ENCODE data around the gene KIAA1671. TPM values are rescaled to one million over a fixed set of nuclear protein-coding genes. Genes with fewer than 3 reads are reported as not detected.

KIAA1671 gene
- total and polyA plus RNA-seq, 2 of the 13 experiments (the other 11 are each of a cell fraction or from before 2014, with no cell fraction given) = 13.5 to 13.6 TPM

DNA sequence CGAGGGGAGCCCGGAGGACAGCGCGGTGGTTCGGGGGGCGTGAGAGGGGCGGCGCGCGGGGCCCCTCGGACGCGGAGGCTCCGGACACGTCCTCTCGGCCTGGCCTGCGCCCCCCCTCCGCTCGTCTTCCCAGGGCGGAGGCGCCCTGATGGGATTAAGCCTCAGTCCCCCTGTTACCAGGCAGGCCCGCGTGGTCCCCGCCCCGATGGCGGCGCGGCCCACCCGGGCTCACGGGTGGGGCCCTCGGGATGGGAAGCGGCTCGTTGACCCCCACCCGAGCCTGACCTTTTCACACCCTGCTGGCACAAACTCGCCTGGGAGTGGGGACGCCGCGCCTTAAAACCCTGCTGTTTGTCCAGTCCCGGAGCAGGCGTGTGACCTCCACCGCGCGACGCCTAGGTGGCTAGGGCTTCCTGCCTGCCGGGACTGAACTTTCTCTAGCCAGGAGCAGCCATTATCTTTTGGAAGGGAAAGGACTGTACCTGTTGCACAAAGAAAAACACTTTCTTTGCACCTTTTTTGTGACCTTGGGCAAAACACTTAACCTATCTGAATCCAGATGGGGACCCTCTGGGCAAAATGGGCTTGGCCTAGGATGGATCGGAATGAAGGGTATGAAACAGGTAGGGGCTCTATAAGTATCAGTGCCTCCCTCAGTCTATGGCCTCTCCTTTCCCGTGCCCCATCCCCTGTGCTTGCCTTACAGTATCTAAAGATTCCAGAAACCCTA is 1.0 kb downstream of the KIAA1671 start (continued):
- TF ChIP-seq, protein P1, sequence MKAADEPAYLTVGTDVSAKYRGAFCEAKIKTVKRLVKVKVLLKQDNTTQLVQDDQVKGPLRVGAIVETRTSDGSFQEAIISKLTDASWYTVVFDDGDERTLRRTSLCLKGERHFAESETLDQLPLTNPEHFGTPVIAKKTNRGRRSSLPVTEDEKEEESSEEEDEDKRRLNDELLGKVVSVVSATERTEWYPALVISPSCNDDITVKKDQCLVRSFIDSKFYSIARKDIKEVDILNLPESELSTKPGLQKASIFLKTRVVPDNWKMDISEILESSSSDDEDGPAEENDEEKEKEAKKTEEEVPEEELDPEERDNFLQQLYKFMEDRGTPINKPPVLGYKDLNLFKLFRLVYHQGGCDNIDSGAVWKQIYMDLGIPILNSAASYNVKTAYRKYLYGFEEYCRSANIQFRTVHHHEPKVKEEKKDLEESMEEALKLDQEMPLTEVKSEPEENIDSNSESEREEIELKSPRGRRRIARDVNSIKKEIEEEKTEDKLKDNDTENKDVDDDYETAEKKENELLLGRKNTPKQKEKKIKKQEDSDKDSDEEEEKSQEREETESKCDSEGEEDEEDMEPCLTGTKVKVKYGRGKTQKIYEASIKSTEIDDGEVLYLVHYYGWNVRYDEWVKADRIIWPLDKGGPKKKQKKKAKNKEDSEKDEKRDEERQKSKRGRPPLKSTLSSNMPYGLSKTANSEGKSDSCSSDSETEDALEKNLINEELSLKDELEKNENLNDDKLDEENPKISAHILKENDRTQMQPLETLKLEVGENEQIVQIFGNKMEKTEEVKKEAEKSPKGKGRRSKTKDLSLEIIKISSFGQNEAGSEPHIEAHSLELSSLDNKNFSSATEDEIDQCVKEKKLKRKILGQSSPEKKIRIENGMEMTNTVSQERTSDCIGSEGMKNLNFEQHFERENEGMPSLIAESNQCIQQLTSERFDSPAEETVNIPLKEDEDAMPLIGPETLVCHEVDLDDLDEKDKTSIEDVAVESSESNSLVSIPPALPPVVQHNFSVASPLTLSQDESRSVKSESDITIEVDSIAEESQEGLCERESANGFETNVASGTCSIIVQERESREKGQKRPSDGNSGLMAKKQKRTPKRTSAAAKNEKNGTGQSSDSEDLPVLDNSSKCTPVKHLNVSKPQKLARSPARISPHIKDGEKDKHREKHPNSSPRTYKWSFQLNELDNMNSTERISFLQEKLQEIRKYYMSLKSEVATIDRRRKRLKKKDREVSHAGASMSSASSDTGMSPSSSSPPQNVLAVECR (CRISPR knock-in tag; IDR thresholded peaks at IDR 0.05; ENCODE audit: borderline replicate concordance) = peak; percentile 25; the same call in 1 of the 2 replicates
- no peak for TF ChIP-seq HNF4G (IDR thresholded peaks at IDR 0.05; ENCODE audit: borderline replicate concordance, low read depth, low read length)
- TF ChIP-seq HNF4G (CRISPR knock-in tag; IDR thresholded peaks at IDR 0.05; ENCODE audit: borderline replicate concordance, low read depth) = no peak
- TF ChIP-seq ZNF703 (CRISPR knock-in tag; IDR thresholded peaks at IDR 0.05; ENCODE audit: borderline replicate concordance) = peak; percentile 7; the same call in 1 of the 2 replicates
- TF ChIP-seq, protein P2, sequence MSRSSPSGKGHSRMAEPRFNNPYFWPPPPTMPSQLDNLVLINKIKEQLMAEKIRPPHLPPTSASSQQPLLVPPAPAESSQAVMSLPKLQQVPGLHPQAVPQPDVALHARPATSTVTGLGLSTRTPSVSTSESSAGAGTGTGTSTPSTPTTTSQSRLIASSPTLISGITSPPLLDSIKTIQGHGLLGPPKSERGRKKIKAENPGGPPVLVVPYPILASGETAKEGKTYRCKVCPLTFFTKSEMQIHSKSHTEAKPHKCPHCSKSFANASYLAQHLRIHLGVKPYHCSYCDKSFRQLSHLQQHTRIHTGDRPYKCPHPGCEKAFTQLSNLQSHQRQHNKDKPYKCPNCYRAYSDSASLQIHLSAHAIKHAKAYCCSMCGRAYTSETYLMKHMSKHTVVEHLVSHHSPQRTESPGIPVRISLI (CRISPR knock-in tag; IDR thresholded peaks at IDR 0.05; ENCODE audit: borderline replicate concordance) = 0 out of 2 replicates have a peak, but pooled peaks have one; percentile 28
- TF ChIP-seq, protein P3, sequence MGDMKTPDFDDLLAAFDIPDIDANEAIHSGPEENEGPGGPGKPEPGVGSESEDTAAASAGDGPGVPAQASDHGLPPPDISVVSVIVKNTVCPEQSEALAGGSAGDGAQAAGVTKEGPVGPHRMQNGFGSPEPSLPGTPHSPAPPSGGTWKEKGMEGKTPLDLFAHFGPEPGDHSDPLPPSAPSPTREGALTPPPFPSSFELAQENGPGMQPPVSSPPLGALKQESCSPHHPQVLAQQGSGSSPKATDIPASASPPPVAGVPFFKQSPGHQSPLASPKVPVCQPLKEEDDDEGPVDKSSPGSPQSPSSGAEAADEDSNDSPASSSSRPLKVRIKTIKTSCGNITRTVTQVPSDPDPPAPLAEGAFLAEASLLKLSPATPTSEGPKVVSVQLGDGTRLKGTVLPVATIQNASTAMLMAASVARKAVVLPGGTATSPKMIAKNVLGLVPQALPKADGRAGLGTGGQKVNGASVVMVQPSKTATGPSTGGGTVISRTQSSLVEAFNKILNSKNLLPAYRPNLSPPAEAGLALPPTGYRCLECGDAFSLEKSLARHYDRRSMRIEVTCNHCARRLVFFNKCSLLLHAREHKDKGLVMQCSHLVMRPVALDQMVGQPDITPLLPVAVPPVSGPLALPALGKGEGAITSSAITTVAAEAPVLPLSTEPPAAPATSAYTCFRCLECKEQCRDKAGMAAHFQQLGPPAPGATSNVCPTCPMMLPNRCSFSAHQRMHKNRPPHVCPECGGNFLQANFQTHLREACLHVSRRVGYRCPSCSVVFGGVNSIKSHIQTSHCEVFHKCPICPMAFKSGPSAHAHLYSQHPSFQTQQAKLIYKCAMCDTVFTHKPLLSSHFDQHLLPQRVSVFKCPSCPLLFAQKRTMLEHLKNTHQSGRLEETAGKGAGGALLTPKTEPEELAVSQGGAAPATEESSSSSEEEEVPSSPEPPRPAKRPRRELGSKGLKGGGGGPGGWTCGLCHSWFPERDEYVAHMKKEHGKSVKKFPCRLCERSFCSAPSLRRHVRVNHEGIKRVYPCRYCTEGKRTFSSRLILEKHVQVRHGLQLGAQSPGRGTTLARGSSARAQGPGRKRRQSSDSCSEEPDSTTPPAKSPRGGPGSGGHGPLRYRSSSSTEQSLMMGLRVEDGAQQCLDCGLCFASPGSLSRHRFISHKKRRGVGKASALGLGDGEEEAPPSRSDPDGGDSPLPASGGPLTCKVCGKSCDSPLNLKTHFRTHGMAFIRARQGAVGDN (CRISPR knock-in tag; IDR thresholded peaks at IDR 0.05) = peak; percentile 85
- TF ChIP-seq, protein P4, sequence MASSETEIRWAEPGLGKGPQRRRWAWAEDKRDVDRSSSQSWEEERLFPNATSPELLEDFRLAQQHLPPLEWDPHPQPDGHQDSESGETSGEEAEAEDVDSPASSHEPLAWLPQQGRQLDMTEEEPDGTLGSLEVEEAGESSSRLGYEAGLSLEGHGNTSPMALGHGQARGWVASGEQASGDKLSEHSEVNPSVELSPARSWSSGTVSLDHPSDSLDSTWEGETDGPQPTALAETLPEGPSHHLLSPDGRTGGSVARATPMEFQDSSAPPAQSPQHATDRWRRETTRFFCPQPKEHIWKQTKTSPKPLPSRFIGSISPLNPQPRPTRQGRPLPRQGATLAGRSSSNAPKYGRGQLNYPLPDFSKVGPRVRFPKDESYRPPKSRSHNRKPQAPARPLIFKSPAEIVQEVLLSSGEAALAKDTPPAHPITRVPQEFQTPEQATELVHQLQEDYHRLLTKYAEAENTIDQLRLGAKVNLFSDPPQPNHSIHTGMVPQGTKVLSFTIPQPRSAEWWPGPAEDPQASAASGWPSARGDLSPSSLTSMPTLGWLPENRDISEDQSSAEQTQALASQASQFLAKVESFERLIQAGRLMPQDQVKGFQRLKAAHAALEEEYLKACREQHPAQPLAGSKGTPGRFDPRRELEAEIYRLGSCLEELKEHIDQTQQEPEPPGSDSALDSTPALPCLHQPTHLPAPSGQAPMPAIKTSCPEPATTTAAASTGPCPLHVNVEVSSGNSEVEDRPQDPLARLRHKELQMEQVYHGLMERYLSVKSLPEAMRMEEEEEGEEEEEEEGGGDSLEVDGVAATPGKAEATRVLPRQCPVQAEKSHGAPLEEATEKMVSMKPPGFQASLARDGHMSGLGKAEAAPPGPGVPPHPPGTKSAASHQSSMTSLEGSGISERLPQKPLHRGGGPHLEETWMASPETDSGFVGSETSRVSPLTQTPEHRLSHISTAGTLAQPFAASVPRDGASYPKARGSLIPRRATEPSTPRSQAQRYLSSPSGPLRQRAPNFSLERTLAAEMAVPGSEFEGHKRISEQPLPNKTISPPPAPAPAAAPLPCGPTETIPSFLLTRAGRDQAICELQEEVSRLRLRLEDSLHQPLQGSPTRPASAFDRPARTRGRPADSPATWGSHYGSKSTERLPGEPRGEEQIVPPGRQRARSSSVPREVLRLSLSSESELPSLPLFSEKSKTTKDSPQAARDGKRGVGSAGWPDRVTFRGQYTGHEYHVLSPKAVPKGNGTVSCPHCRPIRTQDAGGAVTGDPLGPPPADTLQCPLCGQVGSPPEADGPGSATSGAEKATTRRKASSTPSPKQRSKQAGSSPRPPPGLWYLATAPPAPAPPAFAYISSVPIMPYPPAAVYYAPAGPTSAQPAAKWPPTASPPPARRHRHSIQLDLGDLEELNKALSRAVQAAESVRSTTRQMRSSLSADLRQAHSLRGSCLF (CRISPR knock-in tag; IDR thresholded peaks at IDR 0.05; ENCODE audit: borderline replicate concordance) = no peak
- TF ChIP-seq BRD4 (CRISPR knock-in tag; IDR thresholded peaks at IDR 0.05) = no peak
- TF ChIP-seq NR2F6 (IDR thresholded peaks at IDR 0.05) = peak; percentile 19
- TF ChIP-seq NR2F6 (CRISPR knock-in tag; IDR thresholded peaks at IDR 0.05) = no peak
- TF ChIP-seq, protein P5, sequence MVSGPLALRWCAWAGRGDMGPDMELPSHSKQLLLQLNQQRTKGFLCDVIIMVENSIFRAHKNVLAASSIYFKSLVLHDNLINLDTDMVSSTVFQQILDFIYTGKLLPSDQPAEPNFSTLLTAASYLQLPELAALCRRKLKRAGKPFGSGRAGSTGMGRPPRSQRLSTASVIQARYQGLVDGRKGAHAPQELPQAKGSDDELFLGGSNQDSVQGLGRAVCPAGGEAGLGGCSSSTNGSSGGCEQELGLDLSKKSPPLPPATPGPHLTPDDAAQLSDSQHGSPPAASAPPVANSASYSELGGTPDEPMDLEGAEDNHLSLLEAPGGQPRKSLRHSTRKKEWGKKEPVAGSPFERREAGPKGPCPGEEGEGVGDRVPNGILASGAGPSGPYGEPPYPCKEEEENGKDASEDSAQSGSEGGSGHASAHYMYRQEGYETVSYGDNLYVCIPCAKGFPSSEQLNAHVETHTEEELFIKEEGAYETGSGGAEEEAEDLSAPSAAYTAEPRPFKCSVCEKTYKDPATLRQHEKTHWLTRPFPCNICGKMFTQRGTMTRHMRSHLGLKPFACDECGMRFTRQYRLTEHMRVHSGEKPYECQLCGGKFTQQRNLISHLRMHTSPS (CRISPR knock-in tag; IDR thresholded peaks at IDR 0.05; ENCODE audit: low read depth) = 0 out of 2 replicates have a peak, but pooled peaks have one; percentile 11
